H1 (cell line): ENCODE measurements around the gene ADAMTS9. TPM values are rescaled to one million over a fixed set of nuclear protein-coding genes. Genes with fewer than 3 reads are reported as not detected.

ENCODE experiments used
- CTCF ChIA-PET: fragments of 300-600 bp; sonication (Branson Sonifier 250); formaldehyde crosslinking; loops from one replicate; lab custom pipeline; 2021; ENCODE audit not compliant: partially characterized antibody; lab: Charles Lee
- POLR2A ChIA-PET: fragments of 300-600 bp; sonication (Branson Sonifier 250); formaldehyde crosslinking; loops from one replicate; lab custom pipeline; 2021; ENCODE audit warnings: inconsistent platforms; ENCODE audit not compliant: partially characterized antibody; lab: Charles Lee
- DNase-seq, 2 experiments: peaks; one replicate each; pipeline versions ENCODE4 v3.0.0 to v3.0.0-alpha.2; 2010 to 2022; ENCODE audit warnings: low spot score in 2 of 2, low read depth in 1 of 2, mixed read lengths in 1 of 2
- FAIRE-seq: peaks from 2 replicates; lab custom pipeline; 2011; peaks lifted over from hg19 to GRCh38; lab: Jason Lieb, UNC
- H2AFZ ChIP-seq: 2 replicates; pipeline ENCODE4 v1.8.1; 2012; ENCODE audit warnings: low read length, inconsistent platforms
- H2AK5ac ChIP-seq: 2 replicates; pipeline ENCODE4 v1.6.1; 2013; ENCODE audit warnings: low read depth, low read length
- H2BK120ac ChIP-seq: replicated peaks from 2 replicates; pipeline ENCODE3; 2013; ENCODE audit warnings: low read depth, low read length, inconsistent platforms
- H2BK12ac ChIP-seq: 2 replicates; pipeline ENCODE4 v1.6.1; 2013; ENCODE audit warnings: low read depth, low read length
- H2BK15ac ChIP-seq: 2 replicates; pipeline ENCODE4 v1.6.1; 2013; ENCODE audit warnings: low read length
- H2BK20ac ChIP-seq: 2 replicates; pipeline ENCODE4 v1.6.1; 2013; ENCODE audit warnings: low read length
- H2BK5ac ChIP-seq: 2 replicates; pipeline ENCODE4 v1.6.1; 2013; ENCODE audit warnings: low read depth, low read length
- H3K14ac ChIP-seq: 2 replicates; pipeline ENCODE4 v1.6.1; 2013; ENCODE audit warnings: inconsistent platforms; ENCODE audit not compliant: insufficient read length
- H3K18ac ChIP-seq: 2 replicates; pipeline ENCODE4 v1.6.1; 2013; ENCODE audit warnings: low read length; ENCODE audit errors: extremely low read depth
- H3K23ac ChIP-seq: 2 replicates; pipeline ENCODE4 v1.6.1; 2013; ENCODE audit warnings: inconsistent platforms; ENCODE audit not compliant: insufficient read length
- H3K23me2 ChIP-seq: 2 replicates; pipeline ENCODE4 v1.6.1; 2013; ENCODE audit warnings: low read depth, low read length
- H3K27ac ChIP-seq: 2 replicates; pipeline ENCODE4 v1.6.1; 2011; ENCODE audit warnings: low read depth, low read length, inconsistent platforms
- H3K27me3 ChIP-seq, 4 experiments: replicated peaks in 1 of 4; 1 replicate in 1 of 4; 2 replicates in 3 of 4; pipeline versions ENCODE4 v1.6.1 to v1.8.1; 2011 to 2013; ENCODE audit warnings: low read length in 3 of 4, mild to moderate bottlenecking in 3 of 4, inconsistent platforms in 2 of 4, mixed read lengths in 2 of 4, moderate library complexity in 1 of 4; ENCODE audit not compliant: control insufficient read depth in 3 of 4, insufficient read depth in 3 of 4; ENCODE audit errors: extremely low read depth in 1 of 4
- H3K36me3 ChIP-seq, 4 experiments: 2 replicates each; pipeline versions ENCODE4 v1.6.1 to v1.8.1; 2011 to 2013; ENCODE audit warnings: mild to moderate bottlenecking in 4 of 4, low read length in 3 of 4, moderate library complexity in 2 of 4, control low read depth in 1 of 4, inconsistent platforms in 1 of 4; ENCODE audit not compliant: insufficient read depth in 4 of 4, control insufficient read depth in 2 of 4
- H3K4ac ChIP-seq: replicated peaks from 2 replicates; pipeline ENCODE3; 2013; ENCODE audit warnings: low read length, low read depth, mixed read lengths, inconsistent platforms; ENCODE audit not compliant: insufficient read length
- H3K4me1 ChIP-seq, 4 experiments: replicated peaks in 1 of 4; 1 replicate in 1 of 4; 2 replicates in 3 of 4; pipeline versions ENCODE4 v1.6.1 to v1.8.1; 2011 to 2013; ENCODE audit warnings: low read length in 3 of 4, inconsistent platforms in 2 of 4, mixed read lengths in 1 of 4; ENCODE audit not compliant: insufficient read depth in 4 of 4, control insufficient read depth in 3 of 4
- H3K4me2 ChIP-seq, 2 experiments: 2 replicates each; pipeline versions ENCODE4 v1.6.1 to v1.8.1; 2011 to 2013; ENCODE audit warnings: low read depth in 2 of 2, low read length in 2 of 2, control low read depth in 1 of 2, inconsistent platforms in 1 of 2, mild to moderate bottlenecking in 1 of 2; ENCODE audit not compliant: insufficient read depth in 1 of 2
- H3K4me3 ChIP-seq, 4 experiments: fragments of 200-600, 300-600 bp in 1 of 4; sonication (generic), shearing (Covaris generic), sonication (Bioruptor Twin) in 1 of 4; 2 replicates each; pipeline versions ENCODE4 v1.5.1 to v1.8.1; 2011 to 2016; ENCODE audit warnings: low read length in 4 of 4, low read depth in 3 of 4, control low read depth in 2 of 4, inconsistent platforms in 2 of 4, mild to moderate bottlenecking in 2 of 4, mixed read lengths in 1 of 4, moderate library complexity in 1 of 4; ENCODE audit not compliant: insufficient read depth in 2 of 4; ENCODE audit errors: extremely low read depth in 1 of 4
- H3K56ac ChIP-seq: replicated peaks from 2 replicates; pipeline ENCODE3; 2013; ENCODE audit warnings: low read depth, mild to moderate bottlenecking, mixed read lengths, low read length, inconsistent platforms; ENCODE audit not compliant: insufficient read length
- H3K79me1 ChIP-seq: 2 replicates; pipeline ENCODE4 v1.6.1; 2013; ENCODE audit warnings: low read depth, low read length, control low read depth
- H3K79me2 ChIP-seq, 2 experiments: 2 replicates each; pipeline versions ENCODE4 v1.6.1 to v1.8.1; 2012 to 2013; ENCODE audit warnings: low read length in 2 of 2, mild to moderate bottlenecking in 2 of 2, inconsistent platforms in 1 of 2; ENCODE audit not compliant: insufficient read depth in 2 of 2, control insufficient read depth in 1 of 2
- H3K9ac ChIP-seq, 4 experiments: replicated peaks in 1 of 4; 1 replicate in 1 of 4; 2 replicates in 3 of 4; pipeline versions ENCODE4 v1.6.1 to v1.8.1; 2011 to 2013; ENCODE audit warnings: low read depth in 3 of 4, low read length in 3 of 4, control low read depth in 2 of 4, mild to moderate bottlenecking in 2 of 4, moderate library complexity in 2 of 4, inconsistent platforms in 1 of 4; ENCODE audit errors: extremely low read depth in 1 of 4
- H3K9me3 ChIP-seq, 2 experiments: 2 replicates each; pipeline versions ENCODE4 v1.6.1 to v1.8.1; 2012 to 2013; ENCODE audit warnings: mild to moderate bottlenecking in 2 of 2, moderate library complexity in 2 of 2, control low read depth in 1 of 2, inconsistent platforms in 1 of 2, low read depth in 1 of 2, low read length in 1 of 2, mixed read lengths in 1 of 2; ENCODE audit not compliant: insufficient read depth in 2 of 2
- H4K20me1 ChIP-seq, 2 experiments: replicated peaks in 1 of 2; 2 replicates each; pipeline versions ENCODE3 to v1.8.1; 2011 to 2013; ENCODE audit warnings: inconsistent platforms in 2 of 2, low read length in 2 of 2, mild to moderate bottlenecking in 1 of 2; ENCODE audit not compliant: insufficient read depth in 2 of 2, control insufficient read depth in 1 of 2
- H4K5ac ChIP-seq: 2 replicates; pipeline ENCODE4 v1.6.1; 2013; ENCODE audit warnings: low read length, low read depth, mixed read lengths, inconsistent platforms; ENCODE audit not compliant: insufficient read length
- H4K8ac ChIP-seq: 2 replicates; pipeline ENCODE4 v1.8.0; 2013; ENCODE audit warnings: mild to moderate bottlenecking, moderate library complexity, low read length, inconsistent platforms; ENCODE audit not compliant: insufficient read depth; ENCODE audit errors: extremely low read depth
- H4K91ac ChIP-seq: replicated peaks from 2 replicates; pipeline ENCODE3; 2013; ENCODE audit warnings: low read length, mixed read lengths, inconsistent platforms; ENCODE audit not compliant: insufficient read length
- TAF7 ChIP-seq: optimal IDR thresholded peaks from 2 replicates; pipeline ENCODE3; 2011; ENCODE audit warnings: low read depth, mild to moderate bottlenecking, inconsistent platforms, low read length, moderate library complexity, borderline replicate concordance
- ZNF274 ChIP-seq: IDR thresholded peaks from 2 replicates; pipeline ENCODE4 v1.7.0; 2012; ENCODE audit warnings: low read length, borderline replicate concordance; ENCODE audit errors: extremely low read depth
- WGBS, 2 experiments: shearing (Covaris generic) in 1 of 2; methylation state at CpG; one replicate each; pipeline versions ENCODE4 v1.1.6 to v1.1.7; 2013 to 2015; ENCODE audit warnings: low lambda C conversion rate in 2 of 2, mixed read lengths in 2 of 2, inconsistent platforms in 1 of 2, low coverage in 1 of 2, missing lambda C conversion rate in 1 of 2; ENCODE audit not compliant: insufficient replicate concordance in 2 of 2, insufficient coverage in 1 of 2, insufficient read length in 1 of 2; ENCODE audit errors: extremely low coverage in 1 of 2, missing lambda C conversion rate in 1 of 2; 5-methylcytosine and 5-hydroxymethylcytosine counted together
- polyA plus RNA-seq, 7 experiments: library from polyadenylated mRNA; depleted of rRNA in 3 of 7; stranded (reverse) in 5 of 7; unstranded in 2 of 7; fragments of >200 nt in 5 of 7; fragments of 200-250 nt in 2 of 7; gene quantifications; 1 replicate in 5 of 7; 2 replicates in 1 of 7; 4 replicates in 1 of 7; pipeline versions ENCODE4 v1.2.1 to v1.2.3, GENCODE V29; 2011 to 2013; ENCODE audit warnings: missing spikeins in 2 of 7, mixed read lengths in 2 of 7
- total RNA-seq: library from RNA; stranded (reverse); fragmentation: NEBNext Ultra II Directional; extraction: Animal tissue kit (Norgen Biotek cat#: 25700); gene quantifications from 2 replicates; pipeline ENCODE4 v1.2.1, GENCODE V29; 2021

ADAMTS9 gene
- total and polyA plus RNA-seq, 2 of the 8 experiments (the other 6 are each of a cell fraction or from before 2014, with no cell fraction given) = 0.20 to 0.41 TPM

DNA sequence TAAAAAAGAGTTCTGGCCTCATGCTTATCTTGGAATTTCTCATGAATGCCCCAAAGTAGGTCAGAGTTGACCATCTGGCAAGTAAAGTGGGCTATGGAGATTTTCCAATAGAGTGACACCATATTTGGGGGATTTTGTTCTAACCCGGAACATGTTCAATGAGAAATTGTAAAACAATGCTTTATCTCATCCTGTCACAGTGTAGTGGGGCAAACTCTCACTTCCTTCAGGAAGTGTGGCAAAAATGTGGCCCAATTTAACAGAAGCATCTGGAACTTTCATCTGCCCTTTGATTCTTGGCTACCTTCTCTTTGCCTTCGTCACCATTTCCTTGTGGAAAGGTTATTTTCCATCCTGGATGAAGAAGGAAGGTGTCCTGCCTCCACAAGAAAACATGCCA is 70.8 kb downstream of the ADAMTS9 start:
- no peak overlapping the region for H3K14ac ChIP-seq
- no peak overlapping the region for H3K18ac ChIP-seq
- H2AK5ac ChIP-seq = no peak overlapping the region
- H3K4me1 ChIP-seq = no peaks in the 10 kb centered on the region
- H4K91ac ChIP-seq = no peak overlapping the region
- H3K79me2 ChIP-seq = no peaks in the 10 kb centered on the region
- H3K36me3 ChIP-seq = no peaks in the 10 kb centered on the region; a peak in 1 of 8 replicates
- H2AFZ ChIP-seq = no peak overlapping the region
- no peak overlapping the region for H3K4me2 ChIP-seq
- H4K5ac ChIP-seq = no peak overlapping the region
- no peak overlapping the region for H2BK15ac ChIP-seq
- H3K9me3 ChIP-seq = no peaks in the 10 kb centered on the region; a peak in 1 of 4 replicates
- no peak for DNase-seq
- H3K23ac ChIP-seq = no peak overlapping the region
- no peak overlapping the region for H3K56ac ChIP-seq
- H3K79me1 ChIP-seq = no peaks in the 10 kb centered on the region
- FAIRE-seq = no peak
- H2BK5ac ChIP-seq = no peak overlapping the region
- no peak overlapping the region for H2BK20ac ChIP-seq
- 86% methylated on average over 2 of the region's 2 CpGs; no CpG with 5 or more reads in 1 of the 2 experiments for WGBS, 2 experiments
- peaks cover 0 to 1% (median 0%) of the 10 kb centered on the region in 4 experiments; a peak in 1 of 7 replicates for H3K27me3 ChIP-seq
- no peaks in the 10 kb centered on the region for H4K20me1 ChIP-seq
- POLR2A ChIA-PET = no interaction called here
- CTCF ChIA-PET = interaction anchor here (1.9 kb wide), 1 partner anchor 43 kb away, joined by 4 read pairs; no protein-coding TSS in a partner anchor
- no peak overlapping the region for H3K4me3 ChIP-seq
- TF ChIP-seq ZNF274 (no peak), TAF7 (no peak)
- no peak overlapping the region for H2BK12ac ChIP-seq
- no peak overlapping the region for H2BK120ac ChIP-seq
- no peaks in the 10 kb centered on the region for H3K23me2 ChIP-seq
- no peak overlapping the region for H3K4ac ChIP-seq
- H4K8ac ChIP-seq = no peak overlapping the region
- no peak overlapping the region for H3K27ac ChIP-seq
- H3K9ac ChIP-seq = no peak overlapping the region
